Liver (tissue), 9 donors: ENCODE results near the gene ACSM6. TPM values are rescaled to one million over a fixed set of nuclear protein-coding genes. Genes with fewer than 3 reads are reported as not detected.

Experiments used
- DNase-seq: peaks from one replicate; pipeline ENCODE4 v3.0.0-alpha.2; 2017; ENCODE audit warnings: low spot score
- H3K27ac ChIP-seq, 2 donors: one replicate each; pipeline ENCODE4 v1.7.0; 2013; ENCODE audit warnings: inconsistent platforms in 2 of 2, low read length in 2 of 2, control low read depth in 1 of 2, low read depth in 1 of 2, mild to moderate bottlenecking in 1 of 2
- H3K27me3 ChIP-seq, 4 donors: one replicate each; pipeline versions ENCODE4 v1.6.1 to v1.7.0; 2013; ENCODE audit warnings: low read length in 3 of 4, inconsistent platforms in 1 of 4, mild to moderate bottlenecking in 1 of 4, moderate library complexity in 1 of 4; ENCODE audit not compliant: control insufficient read depth in 4 of 4, insufficient read depth in 4 of 4
- H3K36me3 ChIP-seq, 4 donors: one replicate each; pipeline versions ENCODE4 v1.6.1 to v1.7.0; 2013; ENCODE audit warnings: low read length in 3 of 4, mild to moderate bottlenecking in 3 of 4, low read depth in 1 of 4, moderate library complexity in 1 of 4; ENCODE audit not compliant: control insufficient read depth in 4 of 4, insufficient read depth in 3 of 4
- H3K4me1 ChIP-seq, 4 donors: one replicate each; pipeline versions ENCODE4 v1.6.1 to v1.7.0; 2013; ENCODE audit warnings: low read length in 3 of 4, mild to moderate bottlenecking in 3 of 4, moderate library complexity in 1 of 4; ENCODE audit not compliant: control insufficient read depth in 4 of 4, insufficient read depth in 4 of 4
- H3K4me3 ChIP-seq, 3 donors: one replicate each; pipeline versions ENCODE4 v1.6.1 to v1.7.0; 2013; ENCODE audit warnings: low read length in 3 of 3, control low read depth in 1 of 3, low read depth in 1 of 3, mild to moderate bottlenecking in 1 of 3
- H3K9ac ChIP-seq, 2 donors: one replicate each; pipeline ENCODE4 v1.7.0; 2013; ENCODE audit warnings: low read length in 2 of 2, mild to moderate bottlenecking in 2 of 2, moderate library complexity in 2 of 2, control low read depth in 1 of 2, low read depth in 1 of 2
- H3K9me3 ChIP-seq, 4 donors: one replicate each; pipeline versions ENCODE4 v1.6.1 to v1.7.0; 2013; ENCODE audit warnings: low read length in 3 of 4; ENCODE audit not compliant: control insufficient read depth in 4 of 4
- CTCF ChIP-seq: fragments of 150-350 bp; IDR thresholded peaks from 2 replicates; pipeline ENCODE4 v1.5.1; 2017; ENCODE audit warnings: improper control_type of control experiment, low read depth, low read length; ENCODE audit not compliant: missing input control
- MAX ChIP-seq: IDR thresholded peaks from 2 replicates; pipeline ENCODE4 v1.6.1; 2016; ENCODE audit warnings: antibody characterized with exemption
- NR2F2 ChIP-seq: IDR thresholded peaks from 2 replicates; pipeline ENCODE4 v1.6.1; 2016; ENCODE audit warnings: antibody characterized with exemption
- RAD21 ChIP-seq, 2 donors: IDR thresholded peaks; 2 replicates each; pipeline ENCODE4 v1.6.1; 2016; ENCODE audit warnings: antibody characterized with exemption in 2 of 2, mild to moderate bottlenecking in 2 of 2
- REST ChIP-seq: IDR thresholded peaks from 2 replicates; pipeline ENCODE4 v1.6.1; 2016; ENCODE audit warnings: antibody characterized with exemption, mild to moderate bottlenecking
- RXRA ChIP-seq, 2 donors: IDR thresholded peaks; 2 replicates each; pipeline ENCODE4 v1.6.1; 2017 to 2018; ENCODE audit warnings: antibody characterized with exemption in 2 of 2, mild to moderate bottlenecking in 1 of 2
- SP1 ChIP-seq: IDR thresholded peaks from 2 replicates; pipeline ENCODE4 v1.6.1; 2018; ENCODE audit warnings: antibody characterized with exemption, mild to moderate bottlenecking
- TAF1 ChIP-seq: conservative IDR thresholded peaks from 2 replicates; pipeline ENCODE4 v1.6.1; 2016; ENCODE audit warnings: antibody characterized with exemption, mild to moderate bottlenecking
- YY1 ChIP-seq: IDR thresholded peaks from 2 replicates; pipeline ENCODE4 v1.6.1; 2016; ENCODE audit warnings: antibody characterized with exemption, mild to moderate bottlenecking
- WGBS: extraction: QIAGEN DNeasy Blood & Tissue Kit; methylation state at CpG from one replicate; pipeline ENCODE4 v1.1.7; 2013; 5-methylcytosine and 5-hydroxymethylcytosine counted together
- polyA plus RNA-seq, 2 donors: library from polyadenylated mRNA; stranded (reverse) in 1 of 2; unstranded in 1 of 2; fragments of 200-250 nt in 1 of 2; fragments of >200 nt in 1 of 2; fragmentation: Nextera tagmentation in 1 of 2; extraction: Ambion mirVana in 1 of 2; gene quantifications; one replicate each; pipeline versions ENCODE4 v1.2.1 to v1.2.3, GENCODE V29; 2013 to 2015
- total RNA-seq, 2 donors: library from RNA; depleted of rRNA; stranded (reverse); fragments of >200 nt; gene quantifications; one replicate each; pipeline ENCODE4 v1.2.3, GENCODE V29; 2014
- donor health status: healthy.
- donor health status: healthy.
- donor health status: healthy.
- donor health status: healthy.
- donor health status: healthy.

Gene ACSM6
- total and polyA plus RNA-seq, 4 donors: not detected

GRCh38 chr10:95253007-95253406 is 59.0 kb downstream of the ACSM6 start:
- Histone ChIP-seq H3K4me1 (no peaks in the 10 kb centered on the region), H3K9ac (no peak overlapping the region), H3K4me3 (no peak overlapping the region), H3K9me3 (no peaks in the 10 kb centered on the region), H3K27ac (no peak overlapping the region), H3K36me3 (peaks cover 1 to 10% (median 7%) of the 10 kb centered on the region in 4 donors), H3K27me3 (no peaks in the 10 kb centered on the region)
- WGBS: 74% methylated on average over 2 of the region's 2 CpGs
- no peak for DNase-seq
- no peak for TF ChIP-seq RXRA (IDR thresholded peaks at IDR 0.05)
- TF ChIP-seq YY1: no peak
- peak; percentile 27 for TF ChIP-seq NR2F2

- TF ChIP-seq CTCF (no peak), RXRA (IDR thresholded peaks at IDR 0.05) (no peak), RAD21 (IDR thresholded peaks at IDR 0.05) (no peak), YY1 (no peak), SP1 (no peak), MAX (no peak)
- WGBS: 84% methylated on average over 2 of the region's 2 CpGs
Measured at GRCh38 chr10:95253686-95254085, 59.6 kb downstream of the ACSM6 start.

GRCh38 chr10:95254629-95255028 is 60.6 kb downstream of the ACSM6 start:
- Histone ChIP-seq H3K9ac (no peak overlapping the region), H3K27ac (no peak overlapping the region), H3K36me3 (peaks cover 3 to 12% (median 9%) of the 10 kb centered on the region in 4 donors), H3K27me3 (no peaks in the 10 kb centered on the region), H3K9me3 (no peaks in the 10 kb centered on the region), H3K4me3 (no peak overlapping the region), H3K4me1 (no peaks in the 10 kb centered on the region)
- WGBS: 88% methylated on average over 3 of the region's 3 CpGs
- no peak for TF ChIP-seq MAX
- no peak for TF ChIP-seq TAF1
- TF ChIP-seq REST: no peak
- no peak for DNase-seq

More at GRCh38 chr10:95253686-95254085, 59.6 kb downstream of the ACSM6 start:
- H3K27ac ChIP-seq: no peak overlapping the region
- no peaks in the 10 kb centered on the region for H3K4me1 ChIP-seq
- H3K36me3 ChIP-seq: peaks cover 1 to 11% (median 7%) of the 10 kb centered on the region in 4 donors
- no peaks in the 10 kb centered on the region for H3K9me3 ChIP-seq
- no peak overlapping the region for H3K9ac ChIP-seq
- no peaks in the 10 kb centered on the region for H3K27me3 ChIP-seq
- no peak for DNase-seq
- no peak overlapping the region for H3K4me3 ChIP-seq
